Measurements from ENCODE around the gene MSMP. TPM values are rescaled to one million over a fixed set of nuclear protein-coding genes. Genes with fewer than 3 reads are reported as not detected.

MSMP gene
- polyA plus RNA-seq, 10 donors, result 1.3 to 1.6 (median 1.4) TPM; not detected in 7

DNA sequence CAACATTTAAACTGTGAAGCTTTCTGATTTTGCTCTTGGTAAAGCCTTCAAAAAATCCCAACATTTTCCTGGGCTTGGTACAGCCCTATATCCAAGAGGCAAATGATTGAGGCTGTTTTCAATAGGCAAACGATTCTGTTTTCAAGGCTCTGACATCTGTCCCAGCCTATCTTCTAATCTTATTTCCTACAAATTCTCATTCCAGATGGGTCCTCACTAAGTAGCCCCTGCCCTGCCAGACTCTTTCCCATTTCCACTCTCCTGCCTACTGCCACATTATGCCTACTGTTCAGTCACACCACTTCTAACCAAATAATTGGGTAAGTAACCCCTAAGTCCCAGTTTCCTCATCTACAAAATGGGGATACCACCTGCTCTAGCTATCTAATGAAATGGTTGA, 8.5 kb downstream of the MSMP start:
- DNase-seq, result no peak

DNA sequence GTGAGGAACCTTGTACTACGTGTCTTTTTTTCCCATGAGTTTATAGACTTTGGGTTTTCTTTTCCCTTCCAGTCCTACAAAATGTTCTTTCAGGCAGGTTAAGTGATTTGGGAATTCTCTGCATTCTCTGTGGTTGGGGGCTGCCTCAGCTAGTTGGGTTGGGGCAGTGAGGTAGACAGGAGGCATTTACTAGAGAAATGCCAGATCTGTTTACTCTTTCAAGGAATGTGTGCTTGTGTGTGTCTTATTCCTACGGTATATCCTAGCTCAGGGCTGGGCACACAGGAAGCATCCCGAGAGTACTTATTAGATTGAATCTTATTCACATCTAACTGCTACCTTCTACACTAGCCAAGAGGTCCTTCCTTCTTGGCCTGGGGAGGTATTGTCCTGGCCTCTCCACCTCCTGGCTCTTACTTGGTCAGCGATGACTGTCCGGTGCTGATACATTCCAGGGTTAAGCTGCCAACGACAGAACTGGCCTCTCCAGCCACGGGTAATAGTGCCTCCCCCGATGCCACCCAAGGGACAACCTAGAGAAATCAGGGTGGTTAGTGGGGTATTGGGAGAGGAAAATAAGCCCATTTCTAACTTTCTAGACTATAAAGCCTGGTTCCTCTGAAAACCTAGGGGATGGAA, 10.1 kb downstream of the MSMP start:
- DNase-seq, result no peak

DNA sequence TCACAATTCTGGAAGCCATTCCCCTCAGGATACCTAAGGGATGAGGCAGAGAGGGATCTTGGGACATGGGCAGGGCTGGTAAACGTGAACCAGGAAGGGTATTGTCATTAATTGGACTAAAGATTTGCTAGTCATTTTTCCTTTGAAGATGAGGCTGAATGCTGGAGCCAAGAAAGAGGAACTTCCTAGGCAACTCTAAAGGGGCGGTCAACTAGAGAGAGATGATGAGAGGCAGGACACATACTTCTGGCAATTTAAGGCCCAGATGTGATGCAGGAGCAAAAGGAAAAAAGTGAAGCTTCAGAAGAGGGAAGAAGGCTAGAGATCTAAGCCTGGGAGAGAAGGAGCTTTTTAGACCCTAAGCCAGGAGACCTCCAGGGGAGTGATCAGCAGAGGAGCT, 10.6 kb downstream of the MSMP start:
- no peak for DNase-seq

DNA sequence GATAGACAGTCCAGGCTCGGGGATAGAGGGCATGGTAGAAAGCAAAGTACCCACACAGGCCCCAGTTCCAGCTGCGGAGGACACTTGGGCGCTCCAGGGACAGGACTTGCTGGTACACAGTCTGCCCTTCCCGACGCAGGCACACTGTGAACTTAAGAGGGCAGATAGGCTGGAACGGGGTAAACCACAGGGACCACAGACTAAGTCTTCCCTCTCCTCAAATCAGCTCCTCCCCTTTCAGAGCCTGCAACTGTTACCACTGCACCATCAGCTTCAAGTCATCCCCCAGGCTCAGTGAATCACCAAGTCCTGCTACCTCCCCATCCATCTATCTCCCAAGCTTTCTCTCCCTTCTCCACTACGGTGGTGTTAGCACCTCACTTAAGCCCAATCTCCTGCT, 12.3 kb downstream of the MSMP start:
- DNase-seq, result no peak

DNA sequence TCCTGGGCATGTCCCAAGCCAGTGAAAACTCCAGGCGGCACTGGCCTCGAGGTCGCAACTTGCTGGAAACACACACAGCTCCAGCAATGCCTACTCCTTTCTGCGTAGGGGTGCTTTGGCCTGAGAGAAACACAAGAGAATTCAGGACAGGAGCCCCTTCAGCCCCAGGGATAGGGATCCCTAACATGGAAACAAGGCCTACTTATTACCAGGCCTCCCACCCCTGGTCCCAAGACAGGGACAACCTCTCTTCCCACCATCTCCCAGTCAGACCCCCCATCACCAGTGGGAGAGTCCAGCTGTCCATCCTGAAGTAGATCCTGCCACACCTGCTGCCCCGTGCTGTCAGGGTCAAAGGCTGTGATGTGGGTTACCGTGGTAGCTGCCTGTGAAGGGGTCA, 13.8 kb downstream of the MSMP start:
- no peak for DNase-seq

DNA sequence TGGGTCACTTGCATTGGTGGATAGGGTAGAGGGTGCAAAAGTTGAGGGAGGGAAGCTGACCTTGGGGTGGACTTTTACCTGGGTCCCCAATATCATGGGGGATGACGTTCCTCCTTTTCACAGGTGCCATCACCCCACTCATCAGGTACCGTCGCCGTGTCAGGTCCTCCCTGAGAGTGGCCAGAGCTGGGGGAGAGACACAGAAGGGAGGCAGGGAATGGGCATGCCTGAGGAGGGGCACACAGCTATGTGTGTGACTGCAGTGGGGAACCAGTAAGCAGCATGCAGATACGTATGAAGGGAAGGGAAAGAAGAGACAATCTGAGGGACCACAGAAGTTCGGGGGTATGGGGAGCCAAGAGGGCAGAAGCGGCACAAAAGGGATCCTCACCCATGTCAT, 15.2 kb downstream of the MSMP start:
- no peak for DNase-seq

DNA sequence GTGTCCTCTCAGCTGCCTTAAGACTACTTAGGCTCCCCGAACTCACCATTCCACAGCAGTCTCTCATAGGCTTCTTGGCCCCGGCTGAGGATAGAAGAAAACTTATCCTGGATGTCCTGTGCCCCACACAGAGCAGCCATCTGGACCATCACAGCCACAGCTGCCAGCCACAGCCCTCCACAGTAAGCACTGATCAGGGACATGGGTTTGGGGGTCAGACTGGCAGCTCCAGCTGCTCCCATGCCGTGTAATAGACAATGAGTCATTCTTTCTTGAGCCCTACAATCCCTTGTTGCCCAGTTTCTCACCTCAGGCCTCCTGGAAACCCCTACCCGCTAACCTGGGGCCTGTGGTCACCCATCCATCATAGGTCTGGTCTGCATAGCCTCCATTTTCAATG, 15.9 kb downstream of the MSMP start:
- no peak for DNase-seq

DNA sequence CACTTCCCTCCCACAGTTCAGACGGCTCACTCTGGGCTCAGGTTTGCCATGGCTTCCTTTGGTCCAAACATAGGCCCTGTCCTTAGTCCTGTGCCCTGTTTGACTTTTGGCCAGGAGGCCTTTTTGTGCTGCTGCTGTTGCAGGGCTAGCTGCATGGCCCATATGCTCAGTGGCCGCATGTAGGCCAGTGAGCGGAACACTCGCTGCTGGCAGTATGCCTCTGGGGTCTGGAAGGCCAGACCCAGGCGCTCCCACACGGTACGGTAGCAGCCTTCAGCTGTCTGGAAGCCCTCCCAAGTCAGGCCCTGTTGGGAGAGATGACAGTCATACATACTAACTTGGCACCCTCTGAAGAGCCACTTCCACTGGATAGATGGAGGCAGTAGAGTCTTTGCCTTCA, 16.9 kb downstream of the MSMP start:
- DNase-seq, result no peak

DNA sequence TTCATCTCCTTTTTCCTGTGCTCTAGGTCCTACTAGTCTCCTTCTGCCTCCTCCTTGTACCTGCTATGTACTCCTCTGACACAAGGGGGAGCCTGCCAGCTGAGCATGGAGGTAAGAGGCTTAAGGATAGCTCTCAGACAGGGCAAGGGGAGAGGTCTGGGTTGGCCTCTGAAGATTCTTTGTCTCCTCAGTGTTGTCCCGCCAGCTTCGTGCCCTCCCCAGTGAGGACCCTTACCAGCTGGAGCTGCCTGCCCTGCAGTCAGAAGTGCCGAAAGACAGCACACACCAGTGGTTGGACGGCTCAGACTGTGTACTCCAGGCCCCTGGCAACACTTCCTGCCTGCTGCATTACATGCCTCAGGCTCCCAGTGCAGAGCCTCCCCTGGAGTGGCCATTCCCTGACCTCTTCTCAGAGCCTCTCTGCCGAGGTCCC, 17.9 kb downstream of the MSMP start:
- peak; percentile 44 to 77 (median 46) for DNase-seq

DNA sequence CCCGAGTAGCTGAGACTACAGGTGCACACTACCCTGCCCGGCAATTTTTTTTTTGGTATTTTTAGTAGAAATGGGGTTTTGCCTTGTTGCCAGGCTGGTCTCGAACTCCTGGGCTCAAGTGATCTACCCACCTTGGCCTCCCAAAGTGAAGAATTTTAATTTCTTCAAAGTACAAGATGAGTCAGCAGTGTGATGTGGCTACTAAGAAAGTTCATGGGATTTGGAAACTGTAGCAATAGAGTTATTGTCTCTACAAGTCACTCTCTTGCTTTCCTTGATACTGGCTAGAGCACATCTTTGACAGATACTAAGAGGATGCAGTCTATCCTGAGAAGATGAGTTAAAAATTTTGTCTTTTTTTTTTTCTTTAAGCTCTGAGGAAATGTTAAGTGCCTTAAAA, 20.0 kb downstream of the MSMP start:
- no peak for DNase-seq

DNA sequence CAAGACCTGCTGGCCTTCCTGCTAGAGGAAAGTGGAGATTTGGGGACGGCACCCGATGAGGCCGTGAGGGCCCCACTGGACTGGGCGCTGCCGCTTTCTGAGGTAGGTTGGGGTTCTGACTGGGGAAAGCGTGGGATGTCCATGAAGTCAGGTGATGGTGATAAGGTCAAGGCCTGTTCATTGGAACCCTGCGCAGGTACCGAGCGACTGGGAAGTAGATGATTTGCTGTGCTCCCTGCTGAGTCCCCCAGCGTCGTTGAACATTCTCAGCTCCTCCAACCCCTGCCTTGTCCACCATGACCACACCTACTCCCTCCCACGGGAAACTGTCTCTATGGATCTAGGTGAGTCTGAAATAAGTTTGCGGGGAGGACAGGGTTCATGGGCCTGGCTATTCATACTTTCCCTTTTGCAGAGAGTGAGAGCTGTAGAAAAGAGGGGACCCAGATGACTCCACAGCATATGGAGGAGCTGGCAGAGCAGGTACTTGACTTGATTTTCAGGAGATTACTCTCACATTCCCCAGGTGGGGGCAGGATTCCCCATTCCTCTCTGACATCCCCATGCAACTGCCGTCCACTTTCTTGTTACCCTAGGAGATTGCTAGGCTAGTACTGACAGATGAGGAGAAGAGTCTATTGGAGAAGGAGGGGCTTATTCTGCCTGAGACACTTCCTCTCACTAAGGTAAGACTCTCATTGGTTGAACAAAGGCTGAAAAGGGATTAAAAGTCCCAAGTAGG, 21.1 kb downstream of the MSMP start:
- no peak for DNase-seq

DNA sequence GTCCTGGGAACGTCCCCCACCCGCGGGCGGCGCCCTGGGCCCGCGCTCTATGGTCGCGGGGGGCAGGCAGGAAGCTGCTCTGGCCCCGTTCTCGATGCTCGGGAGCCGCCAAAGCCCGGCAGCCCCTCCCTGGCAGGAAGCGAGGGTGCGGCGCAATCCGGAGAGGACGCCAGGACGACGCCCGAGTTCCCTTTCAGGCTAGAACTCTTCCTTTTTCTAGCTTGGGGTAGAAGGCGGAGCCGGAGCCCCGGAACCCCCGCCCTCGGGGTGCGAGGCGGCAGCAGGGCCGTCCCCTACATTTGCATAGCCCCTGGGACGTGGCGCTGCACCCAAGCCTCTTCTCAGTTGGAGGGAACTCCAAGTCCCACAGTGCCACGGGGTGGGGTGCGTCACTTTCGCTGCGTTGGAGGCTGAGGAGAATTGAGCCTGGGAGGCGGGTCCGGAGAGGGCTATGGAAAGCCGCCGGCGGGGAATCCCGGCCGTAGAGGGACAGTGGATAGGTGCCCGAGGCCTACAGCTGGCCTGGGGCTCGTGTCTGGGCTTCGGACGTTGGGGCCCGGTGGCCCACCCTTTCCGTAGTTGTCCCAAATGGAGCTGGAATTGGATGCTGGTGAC, 21.8 kb downstream of the MSMP start, which contains the start of the genes CREB3 and TLN1:
TSS of gene CREB3 (plus strand) at position 482 of the 615 bp plus-strand sequence. CDS start at position 589, 107 bp downstream.
TSS of gene TLN1 (minus strand) at position 11 of the 615 bp plus-strand sequence. CDS start 6,501 bp downstream, outside the sequence.
- peak; percentile 96 to 99 (median 98) for DNase-seq

DNA sequence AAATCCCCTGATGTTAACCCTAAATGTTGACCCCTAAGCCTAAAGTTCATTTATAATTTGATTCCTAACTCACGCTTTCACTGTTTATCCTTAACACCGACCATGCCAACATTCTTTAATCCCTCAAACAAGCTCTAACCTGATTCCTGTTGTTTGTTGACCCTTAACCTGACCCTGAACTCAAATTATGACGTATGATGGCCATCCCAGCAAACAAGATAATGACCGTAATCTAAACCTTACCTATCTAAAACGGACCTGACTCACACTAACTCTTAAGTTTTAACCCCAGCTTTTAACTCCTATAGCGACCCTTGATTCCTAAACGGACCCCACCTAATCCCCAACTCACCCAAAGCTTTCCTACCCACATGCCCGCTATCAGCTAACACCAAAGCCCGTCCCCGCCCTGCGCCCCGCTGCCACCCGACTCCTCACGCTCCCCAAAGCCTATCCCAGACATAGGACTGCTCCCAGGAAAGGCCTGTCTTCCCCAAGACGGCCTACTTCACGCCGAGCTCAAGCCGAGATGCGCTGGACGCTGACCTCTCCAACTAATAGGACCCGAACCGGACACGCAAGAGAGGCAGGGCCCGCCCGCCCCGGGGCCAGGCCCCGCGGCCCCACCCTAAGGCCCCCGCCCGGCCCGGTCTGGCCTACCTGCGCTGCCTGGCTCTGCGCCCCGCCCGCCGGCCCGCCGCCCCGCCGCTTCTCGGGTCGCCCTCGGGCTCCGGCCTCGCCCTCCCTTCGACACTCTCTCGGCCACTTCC, 22.5 kb downstream of the MSMP start:
- no peak for DNase-seq

DNA sequence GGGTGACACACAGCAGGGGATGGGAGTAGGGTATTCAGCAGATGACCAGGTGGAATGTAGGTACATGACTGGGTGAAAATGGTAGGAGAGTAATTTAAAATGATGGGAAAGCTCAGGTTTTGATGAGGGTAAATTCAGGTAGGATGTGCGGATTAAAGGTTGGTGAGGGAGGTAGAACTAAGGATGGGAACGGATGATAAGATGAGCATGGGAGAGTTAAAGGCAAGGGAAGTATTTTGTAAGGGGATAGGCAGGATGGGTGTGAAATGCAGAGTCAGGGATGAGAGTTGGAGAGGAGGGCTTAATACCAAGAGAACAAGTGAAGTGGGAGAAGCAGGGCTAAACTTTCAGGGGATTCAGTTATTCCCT, 23.6 kb downstream of the MSMP start:
- DNase-seq, result no peak

DNA sequence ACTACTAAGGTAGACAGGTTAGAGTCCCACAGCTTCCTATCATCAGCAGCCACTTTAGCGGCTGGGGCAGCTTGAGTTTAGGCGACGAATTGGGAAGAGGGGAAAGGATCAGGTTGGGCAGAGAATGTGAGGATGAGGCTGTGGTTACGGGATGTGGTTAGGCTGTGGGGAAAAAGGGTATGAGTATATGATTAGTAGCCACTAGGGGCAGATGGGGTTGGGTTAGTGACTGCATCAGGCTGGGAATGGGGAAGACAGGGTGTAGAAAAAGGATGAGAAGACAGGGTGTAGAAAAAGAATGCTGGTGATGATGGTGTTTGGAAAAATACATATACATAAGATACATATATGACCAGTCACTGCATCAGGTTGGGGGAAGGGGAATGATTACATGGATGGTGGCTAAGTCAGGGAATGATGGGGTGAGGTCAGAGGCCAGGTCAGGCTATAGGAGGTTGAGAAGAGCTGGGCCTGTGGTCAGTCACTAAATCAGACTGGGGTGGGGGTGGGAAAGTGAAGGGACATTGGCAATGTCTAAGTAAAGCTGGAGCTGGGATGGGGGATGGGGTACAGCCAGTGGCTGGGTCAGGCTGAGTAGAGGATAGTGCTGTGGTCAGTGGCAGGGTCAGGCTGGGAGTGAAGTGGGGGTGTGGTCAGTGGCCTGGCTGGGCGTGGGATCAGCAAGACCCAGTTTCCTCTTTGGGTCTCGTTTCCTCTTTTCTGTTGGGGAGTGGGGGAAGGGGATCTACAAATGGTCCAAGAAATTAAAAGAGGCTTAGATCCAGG, 24.2 kb downstream of the MSMP start:
- DNase-seq, result peak; percentile 34 to 79 (median 60)

DNA sequence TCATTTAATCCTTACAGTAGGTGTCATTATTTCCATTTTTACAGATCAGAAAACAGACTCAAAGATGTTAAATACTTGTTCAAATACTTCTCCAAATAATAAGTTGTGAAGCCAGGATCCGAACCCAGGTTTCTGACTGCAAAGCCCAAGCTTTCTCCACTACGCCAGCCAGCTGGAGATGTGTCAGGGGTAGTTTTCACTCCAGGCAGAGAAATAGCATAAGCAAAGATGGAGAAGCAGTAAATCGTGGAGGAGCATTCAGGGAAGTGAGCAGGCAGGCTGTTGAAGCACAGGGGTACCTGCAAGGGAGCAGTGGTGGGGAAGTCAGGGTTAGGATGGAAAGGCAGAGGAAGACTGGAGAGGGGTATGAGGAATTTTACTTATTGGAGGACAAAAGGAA, 25.0 kb downstream of the MSMP start:
- no peak for DNase-seq

DNA sequence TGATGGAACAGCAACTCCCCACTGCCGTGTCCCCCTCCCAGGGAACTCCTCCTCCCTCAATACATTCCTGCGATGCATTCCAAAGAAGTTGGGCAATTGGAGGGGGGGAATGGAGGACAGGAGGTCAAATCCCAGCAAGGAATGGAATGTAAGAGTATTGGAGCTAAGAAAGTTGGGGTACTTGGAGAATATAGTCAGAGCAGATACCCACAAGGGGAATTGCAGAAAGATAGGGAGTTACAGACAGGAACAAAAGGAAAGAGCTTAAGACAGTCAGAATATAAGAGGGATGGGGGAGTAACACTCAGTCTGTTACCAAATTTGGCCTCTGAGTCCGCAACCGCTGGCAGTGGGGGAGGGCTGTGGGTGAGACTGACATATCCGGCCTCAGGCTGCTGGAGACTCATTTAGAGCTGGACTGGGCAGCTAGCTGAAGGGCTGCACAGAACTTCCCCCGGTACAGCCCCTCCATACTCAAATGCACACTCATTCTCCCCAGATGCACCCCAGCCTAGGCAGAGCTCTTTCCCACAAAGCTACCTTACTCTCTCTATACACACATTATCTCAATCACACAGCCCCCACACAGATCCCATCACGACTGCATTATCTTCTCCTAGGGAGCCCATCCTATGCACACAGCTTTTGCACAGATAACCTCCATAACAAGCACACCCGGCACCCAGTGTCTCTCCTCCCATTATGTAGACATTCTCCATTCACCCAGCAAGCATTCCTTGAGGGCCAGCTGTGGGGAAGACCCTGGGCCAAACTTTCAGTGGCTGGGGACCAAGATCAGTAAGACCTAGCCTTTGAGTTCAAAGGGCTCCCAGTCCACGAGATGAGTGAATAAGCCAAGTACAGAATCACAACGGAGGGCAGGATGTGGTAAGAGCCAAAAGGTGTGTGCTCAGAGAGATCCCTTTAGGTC, 25.8 kb downstream of the MSMP start:
- peak; percentile 53 to 87 (median 68) for DNase-seq

DNA sequence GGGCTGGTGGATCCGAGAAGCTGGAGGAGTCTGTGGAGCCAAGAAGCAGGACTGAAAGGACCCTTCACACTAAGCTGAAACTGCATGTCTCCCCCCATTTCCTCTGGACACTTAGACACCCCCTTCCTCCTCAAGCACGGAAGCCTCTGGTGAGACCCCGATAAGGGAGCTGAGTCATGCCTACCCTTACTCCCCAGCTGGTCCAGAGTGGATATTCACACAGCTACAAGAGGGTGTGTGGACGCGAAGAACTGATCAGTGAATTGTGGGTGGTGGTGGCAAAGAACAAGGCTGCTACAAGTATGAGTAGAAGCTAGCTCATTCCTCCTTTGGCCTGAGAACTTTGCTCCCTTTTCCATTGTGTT, 26.4 kb downstream of the MSMP start:
- DNase-seq, result no peak

DNA sequence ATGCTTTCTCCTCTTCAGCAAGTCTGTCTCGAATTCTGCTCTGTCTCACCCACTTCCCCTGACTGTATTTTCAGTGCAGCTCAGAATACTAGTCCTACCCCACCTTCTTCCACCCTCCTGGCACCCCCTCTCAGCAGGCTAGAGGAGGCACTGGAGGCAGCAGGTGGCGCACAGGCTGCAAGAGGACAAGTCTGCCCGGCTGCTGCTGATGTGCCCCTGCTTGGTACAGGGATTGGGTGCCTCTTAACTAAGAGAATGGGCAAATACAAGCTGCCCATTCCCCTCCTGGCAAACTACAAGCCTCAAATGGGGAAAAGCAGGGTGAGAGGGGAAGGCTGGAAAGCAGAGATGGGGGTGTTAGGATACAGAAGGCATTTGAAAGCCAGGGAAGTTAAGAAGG, 27.1 kb downstream of the MSMP start:
- no peak for DNase-seq

DNA sequence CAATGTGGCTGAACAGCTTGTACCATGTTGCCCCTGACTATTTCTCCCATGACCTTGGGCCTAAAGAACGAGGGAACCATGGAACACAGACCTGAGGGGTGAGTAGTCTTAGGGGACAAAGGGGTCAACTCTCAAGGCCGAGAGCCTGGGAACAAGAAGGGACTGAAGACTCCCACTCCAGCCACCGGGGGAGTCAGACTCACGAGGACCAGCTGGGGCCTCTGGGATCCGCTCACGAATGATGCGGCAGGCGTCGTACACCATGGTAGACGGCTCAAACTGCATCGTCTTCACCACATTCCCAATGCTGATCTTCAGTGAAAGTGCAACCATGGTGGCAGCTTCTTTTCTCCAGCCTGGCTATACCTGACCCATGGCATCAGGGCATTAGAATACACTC, 28.7 kb downstream of the MSMP start:
- no peak for DNase-seq
